Astrocyte (in vitro differentiated cells and primary cell): ENCODE measurements around the gene GOLGA5. TPM values are rescaled to one million over a fixed set of nuclear protein-coding genes. Genes with fewer than 3 reads are reported as not detected.
A peak's percentile ranks its signal among the peaks of the same experiment; 100 is the strongest.

Experiments used
- DNase-seq: peaks from one replicate; pipeline ENCODE4 v3.0.0-alpha.2; 2010; ENCODE audit warnings: low read depth
- FAIRE-seq: peaks from 2 replicates; lab custom pipeline; 2011; peaks lifted over from hg19 to GRCh38; lab: Jason Lieb, UNC
- H2AFZ ChIP-seq: 2 replicates; pipeline ENCODE4 v1.6.0; 2012; ENCODE audit warnings: low read depth, low read length, inconsistent platforms
- H3K27ac ChIP-seq: 2 replicates; pipeline ENCODE4 v1.5.1; 2011; ENCODE audit warnings: low read depth, low read length, inconsistent platforms
- H3K27me3 ChIP-seq: 2 replicates; pipeline ENCODE4 v1.6.0; 2011; ENCODE audit warnings: low read length, inconsistent platforms; ENCODE audit not compliant: insufficient read depth
- H3K36me3 ChIP-seq: 2 replicates; pipeline ENCODE4 v1.5.1; 2011; ENCODE audit warnings: low read length, inconsistent platforms; ENCODE audit not compliant: insufficient read depth
- H3K4me1 ChIP-seq: 2 replicates; pipeline ENCODE4 v1.5.1; 2011; ENCODE audit warnings: low read length, inconsistent platforms; ENCODE audit not compliant: insufficient read depth
- H3K4me2 ChIP-seq: 2 replicates; pipeline ENCODE4 v1.6.0; 2012; ENCODE audit warnings: low read length, inconsistent platforms
- H3K4me3 ChIP-seq: 2 replicates; pipeline ENCODE4 v1.5.1; 2011; ENCODE audit warnings: low read depth, mild to moderate bottlenecking, low read length, inconsistent platforms; ENCODE audit not compliant: insufficient read depth
- H3K79me2 ChIP-seq: 2 replicates; pipeline ENCODE4 v1.6.0; 2012; ENCODE audit warnings: mild to moderate bottlenecking, low read length, inconsistent platforms; ENCODE audit not compliant: insufficient read depth
- H3K9ac ChIP-seq: 2 replicates; pipeline ENCODE4 v1.6.0; 2012; ENCODE audit warnings: mild to moderate bottlenecking, low read length, inconsistent platforms
- H3K9me3 ChIP-seq: 2 replicates; pipeline ENCODE4 v1.5.1; 2012; ENCODE audit warnings: low read depth, mild to moderate bottlenecking, low read length, inconsistent platforms; ENCODE audit not compliant: insufficient read depth
- H4K20me1 ChIP-seq: 2 replicates; pipeline ENCODE4 v1.6.0; 2012; ENCODE audit warnings: low read length, inconsistent platforms; ENCODE audit not compliant: insufficient read depth
- H3K27ac Mint-ChIP-seq: one replicate; pipeline ENCODE4 v1.8.0; 2021; ENCODE audit warnings: mild to moderate bottlenecking, mixed read lengths; ENCODE audit not compliant: unreplicated experiment
- H3K27me3 Mint-ChIP-seq: one replicate; pipeline ENCODE4 v1.8.0; 2021; ENCODE audit warnings: low read depth, mixed read lengths; ENCODE audit not compliant: unreplicated experiment
- H3K36me3 Mint-ChIP-seq: one replicate; pipeline ENCODE4 v1.8.0; 2021; ENCODE audit warnings: low read depth, mixed read lengths; ENCODE audit not compliant: unreplicated experiment
- H3K4me1 Mint-ChIP-seq: one replicate; pipeline ENCODE4 v1.8.0; 2021; ENCODE audit warnings: low read depth, mixed read lengths; ENCODE audit not compliant: unreplicated experiment
- H3K4me3 Mint-ChIP-seq: one replicate; pipeline ENCODE4 v1.8.0; 2021; ENCODE audit warnings: mild to moderate bottlenecking, moderate library complexity, mixed read lengths; ENCODE audit not compliant: unreplicated experiment
- H3K9me3 Mint-ChIP-seq: one replicate; pipeline ENCODE4 v1.8.0; 2021; ENCODE audit warnings: mild to moderate bottlenecking, mixed read lengths; ENCODE audit not compliant: unreplicated experiment
- EZH2 ChIP-seq: IDR thresholded peaks from 2 replicates; pipeline ENCODE4 v1.6.1; 2012; ENCODE audit warnings: mild to moderate bottlenecking, low read length, inconsistent platforms; ENCODE audit not compliant: insufficient read depth
- total RNA-seq: library from RNA; stranded (reverse); gene quantifications from 2 replicates; pipeline ENCODE4 v1.2.1, GENCODE V29; 2021
- TF ChIP-seq, protein P1 (sequence below): IDR thresholded peaks from 2 replicates; pipeline ENCODE4 v1.5.1; 2011; ENCODE audit warnings: low read depth, mild to moderate bottlenecking, inconsistent platforms, low read length, moderate library complexity; ENCODE audit not compliant: insufficient read depth

GOLGA5 gene
- total RNA-seq, 1 donor from 2014 or later, result 43.1 TPM

DNA sequence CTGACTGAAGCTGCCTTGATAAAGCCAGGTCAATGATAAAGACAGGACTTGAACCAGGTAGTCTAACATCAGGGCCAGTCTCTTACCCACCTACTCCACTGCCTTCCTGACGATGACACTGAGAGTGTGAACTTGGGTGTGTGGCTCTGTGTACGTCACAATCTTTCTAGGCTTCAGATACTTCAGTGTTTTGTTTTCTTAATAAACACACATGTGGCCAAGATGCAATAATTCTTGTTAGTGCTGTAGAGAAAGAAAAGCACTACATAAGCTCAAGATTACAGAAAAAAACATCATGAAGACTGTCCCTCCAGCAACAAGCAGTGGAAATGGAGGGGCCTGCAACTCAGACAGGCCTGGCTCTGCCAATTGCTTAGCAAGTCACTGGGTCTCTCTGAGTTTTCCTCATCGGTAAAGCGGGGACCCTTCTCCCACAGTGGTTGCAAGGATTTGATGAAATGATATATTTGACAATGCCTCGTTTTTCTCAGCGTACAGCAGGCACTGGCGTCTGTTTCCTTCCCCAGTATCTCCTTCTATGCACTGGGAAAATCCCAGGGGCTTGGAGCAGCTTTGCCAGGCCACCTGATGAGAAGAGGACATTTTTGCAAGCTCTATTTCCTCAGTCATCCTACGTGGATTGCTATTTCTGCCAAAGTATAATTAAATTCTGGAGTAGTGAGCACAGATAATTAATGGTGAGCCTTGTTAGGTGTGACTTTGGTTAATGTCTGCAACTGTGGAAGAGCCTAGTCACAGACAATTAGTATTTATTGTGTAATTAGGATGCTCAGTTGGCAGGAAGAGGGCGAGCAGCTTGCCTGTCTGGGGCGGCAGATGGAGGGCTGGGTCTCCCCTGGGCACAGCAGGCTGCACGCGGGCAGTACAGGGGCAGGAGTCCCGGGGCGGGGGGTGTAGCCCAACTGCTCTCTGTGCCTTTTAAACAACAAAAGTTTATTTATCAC is 73.1 kb downstream of the GOLGA5 start:
- H3K4me2 ChIP-seq, result no peak overlapping the region
- no peak overlapping the region for H3K27ac Mint-ChIP-seq
- no peak for TF ChIP-seq EZH2
- TF ChIP-seq, protein P1, sequence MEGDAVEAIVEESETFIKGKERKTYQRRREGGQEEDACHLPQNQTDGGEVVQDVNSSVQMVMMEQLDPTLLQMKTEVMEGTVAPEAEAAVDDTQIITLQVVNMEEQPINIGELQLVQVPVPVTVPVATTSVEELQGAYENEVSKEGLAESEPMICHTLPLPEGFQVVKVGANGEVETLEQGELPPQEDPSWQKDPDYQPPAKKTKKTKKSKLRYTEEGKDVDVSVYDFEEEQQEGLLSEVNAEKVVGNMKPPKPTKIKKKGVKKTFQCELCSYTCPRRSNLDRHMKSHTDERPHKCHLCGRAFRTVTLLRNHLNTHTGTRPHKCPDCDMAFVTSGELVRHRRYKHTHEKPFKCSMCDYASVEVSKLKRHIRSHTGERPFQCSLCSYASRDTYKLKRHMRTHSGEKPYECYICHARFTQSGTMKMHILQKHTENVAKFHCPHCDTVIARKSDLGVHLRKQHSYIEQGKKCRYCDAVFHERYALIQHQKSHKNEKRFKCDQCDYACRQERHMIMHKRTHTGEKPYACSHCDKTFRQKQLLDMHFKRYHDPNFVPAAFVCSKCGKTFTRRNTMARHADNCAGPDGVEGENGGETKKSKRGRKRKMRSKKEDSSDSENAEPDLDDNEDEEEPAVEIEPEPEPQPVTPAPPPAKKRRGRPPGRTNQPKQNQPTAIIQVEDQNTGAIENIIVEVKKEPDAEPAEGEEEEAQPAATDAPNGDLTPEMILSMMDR, result no peak
- H3K9me3 Mint-ChIP-seq, result peaks cover 5% of the 10 kb centered on the region
- H3K79me2 ChIP-seq, result no peaks in the 10 kb centered on the region
- H3K36me3 Mint-ChIP-seq, result no peaks in the 10 kb centered on the region
- no peaks in the 10 kb centered on the region for H3K36me3 ChIP-seq
- FAIRE-seq (no peak), DNase-seq (no peak)
- H3K4me1 Mint-ChIP-seq, result no peaks in the 10 kb centered on the region
- H3K9ac ChIP-seq, result no peak overlapping the region
- H3K27me3 Mint-ChIP-seq, result peaks cover 19% of the 10 kb centered on the region
- no peak overlapping the region for H3K27ac ChIP-seq
- no peak overlapping the region for H3K4me3 Mint-ChIP-seq
- no peaks in the 10 kb centered on the region for H4K20me1 ChIP-seq
- H3K4me3 ChIP-seq, result no peak overlapping the region
- no peaks in the 10 kb centered on the region for H3K27me3 ChIP-seq
- no peaks in the 10 kb centered on the region for H3K4me1 ChIP-seq
- H2AFZ ChIP-seq, result no peak overlapping the region
- H3K9me3 ChIP-seq, result peaks cover 6% of the 10 kb centered on the region

DNA sequence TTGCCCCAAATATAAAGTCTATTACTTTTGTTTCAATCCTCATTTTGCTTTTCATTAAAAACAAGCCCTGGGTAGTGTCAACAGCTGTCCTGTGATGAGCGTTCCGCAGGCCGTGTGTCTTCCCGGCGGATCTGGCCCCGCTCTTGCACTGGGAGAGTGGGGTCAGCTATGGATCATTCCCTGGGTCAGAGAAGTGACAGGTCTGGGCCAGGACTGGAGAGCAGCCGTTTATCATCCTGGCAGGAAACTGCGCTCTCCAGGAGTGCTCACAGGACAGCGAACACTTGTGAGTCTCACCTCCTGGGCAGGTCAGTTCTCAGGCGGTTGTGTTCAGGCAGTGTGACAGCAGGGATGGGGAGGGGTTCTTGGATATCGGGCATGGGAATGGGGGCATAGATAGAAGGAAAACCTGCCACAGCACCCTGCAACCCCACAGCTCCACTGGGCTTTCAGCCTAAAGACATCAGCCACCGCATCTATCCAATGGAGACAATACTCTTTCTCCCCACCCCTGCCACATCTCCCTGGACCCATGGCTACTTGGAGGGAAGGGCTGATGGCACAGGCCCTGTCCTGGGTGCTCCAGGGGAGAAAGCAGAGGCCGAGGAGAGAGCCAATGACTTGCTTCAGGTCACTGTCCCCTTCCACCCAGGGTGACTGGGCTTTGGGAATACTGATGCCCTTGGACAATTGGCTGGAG is 81.0 kb downstream of the GOLGA5 start:
- H3K4me2 ChIP-seq, result no peak overlapping the region
- no peak for TF ChIP-seq EZH2
- TF ChIP-seq, protein P1, result no peak
- H2AFZ ChIP-seq, result no peak overlapping the region
- Mint-ChIP-seq H3K27ac (peak overlapping the region; percentile 30), H3K27me3 (peaks cover 17% of the 10 kb centered on the region), H3K4me1 (no peaks in the 10 kb centered on the region), H3K4me3 (no peak overlapping the region), H3K9me3 (peaks cover 2% of the 10 kb centered on the region), H3K36me3 (no peaks in the 10 kb centered on the region)
- no peaks in the 10 kb centered on the region for H3K79me2 ChIP-seq
- H3K9me3 ChIP-seq, result no peaks in the 10 kb centered on the region
- no peak overlapping the region for H3K4me3 ChIP-seq
- H3K27me3 ChIP-seq, result peaks cover 16% of the 10 kb centered on the region
- H3K27ac ChIP-seq, result no peak overlapping the region
- no peaks in the 10 kb centered on the region for H4K20me1 ChIP-seq
- FAIRE-seq (no peak), DNase-seq (no peak)
- no peak overlapping the region for H3K9ac ChIP-seq
- no peaks in the 10 kb centered on the region for H3K36me3 ChIP-seq
- H3K4me1 ChIP-seq, result no peaks in the 10 kb centered on the region
